ENCODE results near the gene ADNP2.

Gene ADNP2

GRCh38 chr18:80105369-80106167 is 3.5 kb upstream of the ADNP2 start:
- no peak for DNase-seq (ENCODE audit: low read depth)

GRCh38 chr18:80106482-80107051 is 2.5 kb upstream of the ADNP2 start:
- DNase-seq (ENCODE audit: low read depth), result no peak

- DNase-seq (ENCODE audit: low read depth), result no peak
Observed at GRCh38 chr18:80107426-80107825, 1.6 kb upstream of the ADNP2 start.

- DNase-seq (ENCODE audit: low read depth), result no peak
Observed at GRCh38 chr18:80108121-80108536, 933 bp upstream of the ADNP2 start.

- DNase-seq (ENCODE audit: low read depth), result no peak
Observed at GRCh38 chr18:80109676-80110078, 615 bp downstream of the ADNP2 start.

GRCh38 chr18:80112624-80113248 is 3.7 kb downstream of the ADNP2 start:
- DNase-seq (ENCODE audit: low read depth), result no peak

- DNase-seq (ENCODE audit: low read depth), result no peak
Observed at GRCh38 chr18:80115035-80115434, 6.0 kb downstream of the ADNP2 start.

- no peak for DNase-seq (ENCODE audit: low read depth)
Observed at GRCh38 chr18:80119111-80119510, 10.0 kb downstream of the ADNP2 start.

- DNase-seq (ENCODE audit: low read depth), result no peak
Observed at GRCh38 chr18:80120932-80121331, 11.9 kb downstream of the ADNP2 start.

- no peak for DNase-seq (ENCODE audit: low read depth)
Observed at GRCh38 chr18:80124131-80124530, 15.1 kb downstream of the ADNP2 start.

GRCh38 chr18:80126797-80127196 is 17.7 kb downstream of the ADNP2 start:
- DNase-seq (ENCODE audit: low read depth), result no peak

- no peak for DNase-seq (ENCODE audit: low read depth)
Observed at GRCh38 chr18:80127635-80128034, 18.6 kb downstream of the ADNP2 start.

- no peak for DNase-seq (ENCODE audit: low read depth)
Observed at GRCh38 chr18:80129672-80130367, 20.8 kb downstream of the ADNP2 start.

GRCh38 chr18:80130555-80130954 is 21.5 kb downstream of the ADNP2 start:
- DNase-seq (ENCODE audit: low read depth), result no peak

GRCh38 chr18:80132180-80132812 is 23.2 kb downstream of the ADNP2 start:
- DNase-seq (ENCODE audit: low read depth), result no peak

GRCh38 chr18:80133124-80133523 is 24.1 kb downstream of the ADNP2 start:
- no peak for DNase-seq (ENCODE audit: low read depth)

- no peak for DNase-seq (ENCODE audit: low read depth)
Observed at GRCh38 chr18:80135136-80135535, 26.1 kb downstream of the ADNP2 start.

- DNase-seq (ENCODE audit: low read depth), result no peak
Observed at GRCh38 chr18:80136679-80137078, 27.6 kb downstream of the ADNP2 start.

GRCh38 chr18:80137137-80137536 is 28.1 kb downstream of the ADNP2 start:
- DNase-seq (ENCODE audit: low read depth), result no peak

- no peak for DNase-seq (ENCODE audit: low read depth)
Observed at GRCh38 chr18:80137976-80138375, 28.9 kb downstream of the ADNP2 start.

- no peak for DNase-seq (ENCODE audit: low read depth)
Observed at GRCh38 chr18:80140455-80140985, 31.5 kb downstream of the ADNP2 start.

- DNase-seq (ENCODE audit: low read depth), result no peak
Observed at GRCh38 chr18:80143881-80144280, 34.8 kb downstream of the ADNP2 start.

Measured in fibroblast of the conjunctiva (primary cell).